Vein endothelial cell (primary cell): ENCODE results near the gene OR2AP1. TPM values are rescaled to one million over a fixed set of nuclear protein-coding genes. Genes with fewer than 3 reads are reported as not detected.

Source experiments
- total RNA-seq: library from RNA; depleted of rRNA; stranded (reverse); fragments of >200 nt; gene quantifications from 2 replicates; pipeline ENCODE4 v1.2.3, GENCODE V29; 2012

OR2AP1 gene
- not detected in 2 replicates for total RNA-seq

DNA sequence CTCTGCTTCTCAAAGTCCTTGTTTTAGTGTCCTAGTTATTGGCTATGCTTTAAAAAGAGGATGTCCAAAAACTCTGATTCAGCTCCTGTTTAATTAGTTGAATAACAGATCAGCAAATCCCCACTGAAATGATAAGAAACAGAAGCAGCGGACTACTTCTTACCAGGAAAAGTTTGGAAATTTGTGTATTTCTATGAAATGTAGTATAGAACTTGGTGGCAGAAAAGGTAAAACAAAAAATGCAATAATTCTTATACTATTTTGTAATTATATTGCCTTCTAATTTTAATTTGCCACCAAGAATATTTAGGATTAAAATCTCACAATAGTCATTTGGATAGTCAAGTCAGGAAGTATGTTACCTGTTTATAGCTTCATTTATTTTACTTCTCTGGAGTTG lies at the start of gene OR2AP1:
Gene OR2AP1 (plus strand): TSS at position 301 of the 400 bp plus-strand sequence. CDS start 1,947 bp downstream, outside the sequence.

DNA sequence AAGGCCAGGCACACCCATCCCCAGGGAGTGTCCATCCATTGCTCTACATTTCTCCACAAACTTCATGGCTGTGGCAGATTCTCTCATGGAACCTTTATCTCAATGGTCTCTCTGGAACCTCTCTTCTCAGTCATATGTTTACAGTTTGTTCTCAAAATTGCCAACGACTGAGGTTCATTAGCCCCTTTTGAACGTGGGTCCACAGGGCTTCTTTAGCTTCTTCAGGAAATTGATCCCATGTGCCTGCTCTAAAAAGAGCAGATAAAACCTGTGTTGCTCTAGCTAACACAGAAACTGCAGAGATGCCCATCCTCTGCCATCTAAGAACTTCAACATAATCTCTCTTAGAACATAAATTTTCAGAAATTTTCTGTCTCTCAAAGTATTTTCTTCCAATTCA lies 23.0 kb upstream of the OR2AP1 start, which contains the start of gene OR6C4:
Gene OR6C4 (plus strand): TSS at position 301 of the 400 bp plus-strand sequence. CDS start 1,625 bp downstream, outside the sequence.

Other genes starting within 250 kb of the OR2AP1 start
- gene OR6C3, start 241.7 kb upstream of the OR2AP1 start, total RNA-seq: not detected in 2 replicates
- not detected in 2 replicates for gene OR6C75, start 209.5 kb upstream of the OR2AP1 start, total RNA-seq
- gene OR6C65, start 171.9 kb upstream of the OR2AP1 start, total RNA-seq: not detected in 2 replicates
- not detected in 2 replicates for gene OR6C76, start 146.2 kb upstream of the OR2AP1 start, total RNA-seq
- gene OR6C2, start 128.4 kb upstream of the OR2AP1 start, total RNA-seq: not detected in 2 replicates
- not detected in 2 replicates for gene OR6C70, start 102.3 kb upstream of the OR2AP1 start, total RNA-seq
- not detected in 2 replicates for gene OR6C68, start 80.1 kb upstream of the OR2AP1 start, total RNA-seq
- gene OR6C4, start 22.9 kb upstream of the OR2AP1 start, total RNA-seq: not detected in 2 replicates
- not detected in 2 replicates for gene OR10P1, start 64.4 kb downstream of the OR2AP1 start, total RNA-seq
- gene ITGA7, start 135.4 kb downstream of the OR2AP1 start, total RNA-seq: 0.48 TPM in 1 of 2 replicates, not detected in the other
- 43.1 and 55.0 TPM in 2 replicates for gene BLOC1S1, start 143.6 kb downstream of the OR2AP1 start, total RNA-seq
- 0.98 and 2.1 TPM in 2 replicates for gene RDH5, start 147.9 kb downstream of the OR2AP1 start, total RNA-seq
- gene CD63, start 156.5 kb downstream of the OR2AP1 start, total RNA-seq: 804 and 998 TPM in 2 replicates
- 6.8 and 7.8 TPM in 2 replicates for gene GDF11, start 170.7 kb downstream of the OR2AP1 start, total RNA-seq
- gene SARNP, start 245.3 kb downstream of the OR2AP1 start, total RNA-seq: 62.7 and 89.0 TPM in 2 replicates
- gene ORMDL2, start 245.6 kb downstream of the OR2AP1 start, total RNA-seq: 20.9 and 23.6 TPM in 2 replicates